GM03348 (cell line): ENCODE measurements around the gene TIMMDC1.

Source experiments
- DNase-seq: peaks from one replicate; pipeline ENCODE4 v3.0.0; 2012; ENCODE audit warnings: low spot score

Gene TIMMDC1

GRCh38 chr3:119498186-119499011 lies at the start of gene TIMMDC1:
TSS of gene TIMMDC1 (plus strand) at chr3:119498547. CDS start at chr3:119498734, 187 bp downstream.
- DNase-seq: peak; percentile 98

GRCh38 chr3:119453822-119454221 lies 44.5 kb upstream of the TIMMDC1 start:
- no peak for DNase-seq

- no peak for DNase-seq
Measured at GRCh38 chr3:119456469-119456868, 41.9 kb upstream of the TIMMDC1 start.

- no peak for DNase-seq
Measured at GRCh38 chr3:119457246-119457645, 41.1 kb upstream of the TIMMDC1 start.

GRCh38 chr3:119463171-119464169 lies 34.9 kb upstream of the TIMMDC1 start, which contains the start of gene TMEM39A:
TSS of gene TMEM39A (minus strand) at chr3:119463615. CDS start at chr3:119462074, 1,541 bp downstream.
- peak; percentile 100 for DNase-seq

GRCh38 chr3:119468041-119468440 lies 30.3 kb upstream of the TIMMDC1 start:
- no peak for DNase-seq

- peak; percentile 21 for DNase-seq
Measured at GRCh38 chr3:119469418-119470189, 28.7 kb upstream of the TIMMDC1 start.

GRCh38 chr3:119470866-119471265 lies 27.5 kb upstream of the TIMMDC1 start:
- no peak for DNase-seq

GRCh38 chr3:119481079-119481478 lies 17.3 kb upstream of the TIMMDC1 start:
- no peak for DNase-seq

GRCh38 chr3:119483101-119483500 lies 15.2 kb upstream of the TIMMDC1 start:
- no peak for DNase-seq

GRCh38 chr3:119485563-119485962 lies 12.8 kb upstream of the TIMMDC1 start:
- no peak for DNase-seq

GRCh38 chr3:119490153-119490552 lies 8.2 kb upstream of the TIMMDC1 start:
- DNase-seq: no peak

GRCh38 chr3:119492128-119492527 lies 6.2 kb upstream of the TIMMDC1 start:
- no peak for DNase-seq

GRCh38 chr3:119492810-119493209 lies 5.5 kb upstream of the TIMMDC1 start:
- DNase-seq: no peak

- DNase-seq: no peak
Measured at GRCh38 chr3:119494597-119494996, 3.8 kb upstream of the TIMMDC1 start.

- peak; percentile 11 for DNase-seq
Measured at GRCh38 chr3:119497820-119498185, 544 bp upstream of the TIMMDC1 start.

- no peak for DNase-seq
Measured at GRCh38 chr3:119500265-119500664, 1.9 kb downstream of the TIMMDC1 start.

- no peak for DNase-seq
Measured at GRCh38 chr3:119500901-119501300, 2.6 kb downstream of the TIMMDC1 start.

- DNase-seq: no peak
Measured at GRCh38 chr3:119506631-119507030, 8.3 kb downstream of the TIMMDC1 start.

- DNase-seq: no peak
Measured at GRCh38 chr3:119507404-119507803, 9.1 kb downstream of the TIMMDC1 start.

- no peak for DNase-seq
Measured at GRCh38 chr3:119508172-119508845, 10.0 kb downstream of the TIMMDC1 start.
